Body of pancreas (tissue), 4 donors: ENCODE results near the gene PRRC2A. TPM values are rescaled to one million over a fixed set of nuclear protein-coding genes. Genes with fewer than 3 reads are reported as not detected.

ENCODE experiments used
- ATAC-seq: fragments of 150-250 bp; one replicate; pipeline ENCODE4 v1.9.1; 2016
- DNase-seq, 4 donors: peaks; one replicate each; pipeline ENCODE4 v3.0.0-alpha.2; 2019
- H3K27ac ChIP-seq, 4 donors: fragments of 200-600 bp; sonication (generic); 1 replicate in 3 of 4; 2 replicates in 1 of 4; pipeline versions ENCODE4 v1.5.1 to v1.6.1; 2016 to 2019; ENCODE audit warnings: mild to moderate bottlenecking in 1 of 4, mixed read lengths in 1 of 4, moderate library complexity in 1 of 4
- H3K27me3 ChIP-seq, 2 donors: fragments of 200-600 bp; sonication (generic); one replicate each; pipeline ENCODE4 v1.6.0; 2016; ENCODE audit warnings: mild to moderate bottlenecking in 1 of 2
- H3K36me3 ChIP-seq, 2 donors: fragments of 200-600 bp; sonication (generic); replicated peaks in 1 of 2; 2 replicates each; pipeline ENCODE4 v1.5.1; 2016; ENCODE audit warnings: low read depth in 2 of 2; ENCODE audit not compliant: insufficient read depth in 1 of 2
- H3K4me1 ChIP-seq: fragments of 200-600 bp; sonication (generic); one replicate; pipeline ENCODE4 v1.6.0; 2016
- H3K4me3 ChIP-seq, 2 donors: fragments of 200-600 bp; sonication (generic); 1 replicate in 1 of 2; 2 replicates in 1 of 2; pipeline ENCODE4 v1.5.1; 2016 to 2019
- H3K9me3 ChIP-seq, 3 donors: fragments of 200-600 bp; sonication (generic); 1 replicate in 2 of 3; 2 replicates in 1 of 3; pipeline ENCODE4 v1.5.1; 2016
- POLR2A ChIP-seq, 3 donors: fragments of 450-650 bp; IDR thresholded peaks; one replicate each; pipeline ENCODE4 v1.6.1; 2016; ENCODE audit warnings: antibody characterized with exemption in 3 of 3, mild to moderate bottlenecking in 2 of 3
- WGBS, 2 donors: methylation state at CpG; one replicate each; pipeline ENCODE4 v1.1.5; 2017; 5-methylcytosine and 5-hydroxymethylcytosine counted together
- intact Hi-C: fragments of 100-400 bp; cut with DNase I; formaldehyde crosslinking; loops from one replicate; pipeline ENCODE4 v1.15.1; 2023
- total RNA-seq, 2 donors: library from RNA; depleted of rRNA; stranded (reverse); fragments of >200 nt; gene quantifications; one replicate each; pipeline ENCODE4 v1.1.0, GENCODE V29; 2016
- TF ChIP-seq, protein P1 (sequence below), 7 experiments: fragments of 450-650 bp in 4 of 7; fragments of 200-600 bp in 3 of 7; sonication (generic) in 3 of 7; IDR thresholded peaks; one replicate each; pipeline ENCODE4 v1.5.1; 2016 to 2019; ENCODE audit warnings: antibody characterized with exemption in 7 of 7

PRRC2A gene
- total RNA-seq, 2 donors from 2014 or later = 48.8 to 57.4 TPM

DNA sequence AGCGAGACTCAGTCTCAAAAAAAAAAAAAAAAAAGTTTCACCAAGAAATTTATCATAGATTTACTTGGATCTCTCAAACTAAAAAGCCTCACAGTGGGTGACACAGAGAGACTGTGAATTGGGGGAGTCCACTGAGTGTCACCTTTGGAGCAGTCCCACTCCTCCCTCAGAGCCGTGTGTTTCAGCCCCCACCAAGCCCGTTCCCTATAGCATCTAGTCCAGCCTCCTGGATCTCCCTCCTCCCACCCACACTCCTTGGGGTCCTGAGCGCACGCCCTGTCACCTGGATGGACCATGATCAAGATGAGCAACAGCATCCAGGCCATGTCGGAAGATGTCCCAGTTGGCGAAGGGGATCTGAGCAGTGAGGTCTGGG lies 28.1 kb upstream of the PRRC2A start:
- H3K4me3 ChIP-seq = no peak overlapping the region
- WGBS, 2 donors = 78 to 87% methylated on average over 7 of the region's 7 CpGs
- H3K27me3 ChIP-seq = no peaks in the 10 kb centered on the region
- no peak for DNase-seq
- intact Hi-C loops = loop anchor here (10.0 kb wide), 1 partner anchor 98 kb away; the partner anchor contains the start of gene MICB
- ATAC-seq = no peak
- TF ChIP-seq, protein P1, sequence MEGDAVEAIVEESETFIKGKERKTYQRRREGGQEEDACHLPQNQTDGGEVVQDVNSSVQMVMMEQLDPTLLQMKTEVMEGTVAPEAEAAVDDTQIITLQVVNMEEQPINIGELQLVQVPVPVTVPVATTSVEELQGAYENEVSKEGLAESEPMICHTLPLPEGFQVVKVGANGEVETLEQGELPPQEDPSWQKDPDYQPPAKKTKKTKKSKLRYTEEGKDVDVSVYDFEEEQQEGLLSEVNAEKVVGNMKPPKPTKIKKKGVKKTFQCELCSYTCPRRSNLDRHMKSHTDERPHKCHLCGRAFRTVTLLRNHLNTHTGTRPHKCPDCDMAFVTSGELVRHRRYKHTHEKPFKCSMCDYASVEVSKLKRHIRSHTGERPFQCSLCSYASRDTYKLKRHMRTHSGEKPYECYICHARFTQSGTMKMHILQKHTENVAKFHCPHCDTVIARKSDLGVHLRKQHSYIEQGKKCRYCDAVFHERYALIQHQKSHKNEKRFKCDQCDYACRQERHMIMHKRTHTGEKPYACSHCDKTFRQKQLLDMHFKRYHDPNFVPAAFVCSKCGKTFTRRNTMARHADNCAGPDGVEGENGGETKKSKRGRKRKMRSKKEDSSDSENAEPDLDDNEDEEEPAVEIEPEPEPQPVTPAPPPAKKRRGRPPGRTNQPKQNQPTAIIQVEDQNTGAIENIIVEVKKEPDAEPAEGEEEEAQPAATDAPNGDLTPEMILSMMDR (IDR thresholded peaks at IDR 0.05) = no peak
- no peak for TF ChIP-seq POLR2A (IDR thresholded peaks at IDR 0.05)
- H3K27ac ChIP-seq = no peak overlapping the region
- no peaks in the 10 kb centered on the region for H3K9me3 ChIP-seq
- H3K4me1 ChIP-seq = no peaks in the 10 kb centered on the region
- no peaks in the 10 kb centered on the region for H3K36me3 ChIP-seq

DNA sequence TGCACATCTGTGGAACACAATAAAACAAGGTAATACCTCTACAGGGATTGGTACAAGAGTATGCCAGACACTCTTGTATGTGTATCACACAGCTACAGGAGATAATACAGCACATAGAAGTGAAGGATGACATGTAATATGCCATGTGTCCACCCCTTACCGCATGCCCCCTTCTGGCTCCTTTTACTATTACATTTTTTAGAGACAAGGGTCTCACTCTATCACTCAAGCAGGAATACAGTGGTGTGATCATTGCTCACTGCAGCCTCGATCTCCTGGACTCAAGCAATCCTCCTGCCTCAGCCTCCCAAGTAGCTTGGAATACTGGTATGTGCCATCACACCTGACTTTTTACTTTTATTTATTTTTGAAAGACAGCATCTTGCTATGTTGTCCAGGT lies 23.5 kb upstream of the PRRC2A start:
- DNase-seq (no peak), ATAC-seq (no peak)
- Histone ChIP-seq H3K9me3 (no peaks in the 10 kb centered on the region), H3K27me3 (no peaks in the 10 kb centered on the region), H3K27ac (no peak overlapping the region), H3K36me3 (no peaks in the 10 kb centered on the region), H3K4me3 (no peak overlapping the region), H3K4me1 (peaks cover 5% of the 10 kb centered on the region)
- WGBS, 2 donors = 22 to 24% methylated on average over 2 of the region's 2 CpGs
- TF ChIP-seq, protein P1 (IDR thresholded peaks at IDR 0.05) = peak in 5 of 7 experiments; percentile 9 to 43 (median 23)
- no peak for TF ChIP-seq POLR2A (IDR thresholded peaks at IDR 0.05)
- intact Hi-C loops = loop anchor here (5.0 to 10.0 kb wide), 2 partner anchors 50 to 102 kb away; partner anchors contain the start of genes ATP6V1G2, MICB and NFKBIL1

DNA sequence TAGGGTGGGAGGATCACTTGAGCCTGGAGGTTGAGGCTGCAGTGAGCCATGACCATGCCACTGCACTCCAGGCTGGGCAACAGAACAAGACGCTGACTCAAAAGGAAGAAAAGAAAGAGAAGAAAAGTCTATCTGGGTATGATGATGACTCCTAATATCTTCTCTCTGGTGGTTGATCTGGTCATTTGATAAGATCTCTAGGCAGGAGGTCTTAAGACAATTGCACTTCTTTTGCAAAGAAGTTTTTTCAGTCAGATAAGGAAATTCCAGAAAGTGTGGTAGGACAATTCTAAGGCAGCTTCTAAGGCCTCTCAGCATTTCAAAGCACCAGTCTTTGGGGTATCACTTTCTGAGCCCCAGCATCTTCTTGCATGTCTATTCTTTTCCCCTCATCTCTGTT lies 13.2 kb upstream of the PRRC2A start:
- DNase-seq = no peak
- H3K36me3 ChIP-seq = no peaks in the 10 kb centered on the region
- no peak overlapping the region for H3K4me3 ChIP-seq
- no peaks in the 10 kb centered on the region for H3K9me3 ChIP-seq
- no peak overlapping the region for H3K27ac ChIP-seq
- H3K27me3 ChIP-seq = no peaks in the 10 kb centered on the region
- no peaks in the 10 kb centered on the region for H3K4me1 ChIP-seq
- WGBS, 2 donors = 61 to 80% methylated on average over 1 of the region's 1 CpG
- TF ChIP-seq, protein P1 (IDR thresholded peaks at IDR 0.05) = no peak
- TF ChIP-seq POLR2A (IDR thresholded peaks at IDR 0.05) = no peak
- ATAC-seq = no peak
- intact Hi-C loops = no loop called here

DNA sequence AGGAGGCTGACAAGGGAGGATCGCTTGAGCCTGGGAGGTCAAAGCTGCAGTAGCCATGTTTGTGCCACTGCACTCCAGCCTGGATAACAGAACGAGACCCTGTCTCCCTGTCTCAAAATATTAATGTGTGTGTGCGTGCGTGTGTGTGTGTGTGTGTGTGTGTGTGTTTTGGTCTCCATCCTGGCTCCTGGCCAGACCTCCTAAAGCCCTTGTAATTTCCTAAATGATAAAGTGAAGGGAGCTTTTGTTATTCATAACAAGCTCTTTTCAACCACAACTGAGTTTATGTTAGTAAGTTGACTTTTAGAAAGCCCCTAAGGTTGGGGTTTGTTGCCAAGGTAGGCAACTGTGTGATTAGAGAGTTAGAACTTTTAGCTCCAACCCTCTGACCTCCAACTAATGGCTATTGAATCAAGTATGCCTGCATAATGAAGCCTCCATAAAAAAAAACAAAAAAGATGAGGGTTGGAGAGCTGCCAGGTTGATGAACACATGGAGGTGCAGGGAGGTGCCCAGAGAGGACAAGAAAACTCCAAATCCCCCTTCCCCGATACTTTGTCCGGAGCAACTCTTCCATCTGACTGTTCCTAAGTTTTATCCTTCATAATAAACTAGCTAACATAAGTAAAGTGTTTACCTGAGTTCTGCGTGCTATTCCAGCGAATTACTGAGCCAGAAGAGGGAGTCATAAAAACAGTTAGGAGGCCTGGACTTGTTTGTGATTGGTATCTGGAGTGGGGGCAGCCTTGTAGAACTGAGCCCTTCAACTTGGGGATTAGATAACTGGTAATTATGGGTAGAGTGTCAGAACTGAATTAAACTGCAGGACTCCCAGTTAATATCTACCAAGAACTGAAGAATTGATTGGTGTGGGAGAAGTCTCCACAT lies 10.8 kb upstream of the PRRC2A start:
- TF ChIP-seq, protein P1 (IDR thresholded peaks at IDR 0.05) = no peak
- TF ChIP-seq POLR2A (IDR thresholded peaks at IDR 0.05) = no peak
- DNase-seq = no peak
- Histone ChIP-seq H3K9me3 (no peaks in the 10 kb centered on the region), H3K27ac (no peak overlapping the region), H3K4me1 (no peaks in the 10 kb centered on the region), H3K27me3 (no peaks in the 10 kb centered on the region), H3K4me3 (no peak overlapping the region), H3K36me3 (no peaks in the 10 kb centered on the region)
- ATAC-seq = no peak
- 54 to 75% methylated on average over 8 of the region's 8 CpGs for WGBS, 2 donors
- intact Hi-C loops = no loop called here
